H9 (cell line): ENCODE results near the gene GJB5. TPM values are rescaled to one million over a fixed set of nuclear protein-coding genes. Genes with fewer than 3 reads are reported as not detected.

Source experiments
- DNase-seq: peaks from one replicate; pipeline ENCODE4 v3.0.0-alpha.2; 2017
- H2AFZ ChIP-seq: one replicate; pipeline ENCODE4 v1.6.1; 2013; ENCODE audit warnings: mild to moderate bottlenecking, low read length, control low read depth, moderate library complexity
- H2AK5ac ChIP-seq: 2 replicates; pipeline ENCODE4 v1.6.1; 2013; ENCODE audit warnings: low read length, control low read depth, mixed read lengths; ENCODE audit not compliant: insufficient read length
- H2BK120ac ChIP-seq: one replicate; pipeline ENCODE4 v1.6.1; 2013; ENCODE audit warnings: low read depth, mild to moderate bottlenecking, low read length, control low read depth, inconsistent platforms; ENCODE audit not compliant: poor library complexity, severe bottlenecking
- H2BK12ac ChIP-seq: 2 replicates; pipeline ENCODE4 v1.6.1; 2013; ENCODE audit warnings: low read length, control low read depth, mixed read lengths, low read depth; ENCODE audit not compliant: insufficient read length
- H2BK15ac ChIP-seq: 2 replicates; pipeline ENCODE4 v1.6.1; 2013; ENCODE audit warnings: low read depth, low read length, control low read depth
- H2BK20ac ChIP-seq: one replicate; pipeline ENCODE4 v1.6.1; 2013; ENCODE audit warnings: low read depth, mild to moderate bottlenecking, low read length, control low read depth, inconsistent platforms; ENCODE audit not compliant: poor library complexity, severe bottlenecking
- H2BK5ac ChIP-seq: 2 replicates; pipeline ENCODE4 v1.6.1; 2013; ENCODE audit warnings: low read length, control low read depth, mixed read lengths; ENCODE audit not compliant: insufficient read length
- H3K14ac ChIP-seq: 2 replicates; pipeline ENCODE4 v1.6.1; 2013; ENCODE audit warnings: low read length, control low read depth; ENCODE audit not compliant: insufficient read depth
- H3K18ac ChIP-seq: 2 replicates; pipeline ENCODE4 v1.6.1; 2013; ENCODE audit warnings: low read depth, mild to moderate bottlenecking, mixed read lengths, low read length, control low read depth; ENCODE audit not compliant: insufficient read length
- H3K23ac ChIP-seq: 2 replicates; pipeline ENCODE4 v1.6.1; 2013; ENCODE audit warnings: low read length, control low read depth, mixed read lengths, low read depth; ENCODE audit not compliant: insufficient read length
- H3K23me2 ChIP-seq: 2 replicates; pipeline ENCODE4 v1.6.1; 2013; ENCODE audit warnings: low read depth, mild to moderate bottlenecking, mixed read lengths, low read length, control low read depth; ENCODE audit not compliant: insufficient read length, poor library complexity, severe bottlenecking
- H3K27ac ChIP-seq: 2 replicates; pipeline ENCODE4 v1.5.1; 2013; ENCODE audit warnings: low read length, control low read depth, mixed read lengths, low read depth; ENCODE audit not compliant: insufficient read length
- H3K27me3 ChIP-seq: 2 replicates; pipeline ENCODE4 v1.6.1; 2013; ENCODE audit warnings: low read length, control low read depth, inconsistent platforms; ENCODE audit not compliant: insufficient read depth
- H3K4ac ChIP-seq: 2 replicates; pipeline ENCODE4 v1.6.1; 2013; ENCODE audit warnings: low read depth, mild to moderate bottlenecking, control low read depth, inconsistent platforms, low read length, moderate library complexity
- H3K4me1 ChIP-seq: 2 replicates; pipeline ENCODE4 v1.6.1; 2013; ENCODE audit warnings: low read length, control low read depth, inconsistent platforms; ENCODE audit not compliant: insufficient read depth
- H3K4me2 ChIP-seq: 2 replicates; pipeline ENCODE4 v1.6.1; 2013; ENCODE audit warnings: low read length, control low read depth, mixed read lengths; ENCODE audit not compliant: insufficient read length, insufficient read depth
- H3K56ac ChIP-seq: 2 replicates; pipeline ENCODE4 v1.6.1; 2013; ENCODE audit warnings: low read depth, mild to moderate bottlenecking, mixed read lengths, low read length, control low read depth; ENCODE audit not compliant: insufficient read length
- H3K79me1 ChIP-seq: 2 replicates; pipeline ENCODE4 v1.6.1; 2013; ENCODE audit warnings: low read depth, mild to moderate bottlenecking, moderate library complexity, low read length, control low read depth, inconsistent platforms; ENCODE audit not compliant: insufficient read depth, poor library complexity, severe bottlenecking
- H3K79me2 ChIP-seq: 2 replicates; pipeline ENCODE4 v1.6.1; 2013; ENCODE audit warnings: low read length, control low read depth, inconsistent platforms; ENCODE audit not compliant: insufficient read depth
- H3K9ac ChIP-seq: 2 replicates; pipeline ENCODE4 v1.6.1; 2013; ENCODE audit warnings: low read length, control low read depth, mixed read lengths; ENCODE audit not compliant: insufficient read length; ENCODE audit errors: extremely low read depth
- H3K9me3 ChIP-seq: one replicate; pipeline ENCODE4 v1.6.1; 2013; ENCODE audit warnings: low read depth, low read length, inconsistent platforms; ENCODE audit not compliant: control insufficient read depth
- H3T11ph ChIP-seq: one replicate; pipeline ENCODE4 v1.6.1; 2013; ENCODE audit warnings: mild to moderate bottlenecking, low read length, control low read depth, inconsistent platforms
- H4K20me1 ChIP-seq: one replicate; pipeline ENCODE4 v1.6.1; 2013; ENCODE audit not compliant: control insufficient read depth, insufficient read length, insufficient read depth
- H4K5ac ChIP-seq: 2 replicates; pipeline ENCODE4 v1.6.1; 2013; ENCODE audit warnings: low read depth, mild to moderate bottlenecking, mixed read lengths, low read length, control low read depth; ENCODE audit not compliant: insufficient read length
- H4K8ac ChIP-seq: replicated peaks from 2 replicates; pipeline ENCODE4 v1.6.1; 2013; ENCODE audit warnings: low read length, control low read depth, mixed read lengths, low read depth; ENCODE audit not compliant: insufficient read length
- H4K91ac ChIP-seq: 2 replicates; pipeline ENCODE4 v1.6.1; 2013; ENCODE audit warnings: low read depth, mild to moderate bottlenecking, moderate library complexity, mixed read lengths, low read length, control low read depth; ENCODE audit not compliant: insufficient read length
- H3K27ac Mint-ChIP-seq, 3 experiments: 2 replicates in 2 of 3; 3 replicates in 1 of 3; pipeline ENCODE4 v1.8.0; 2020 to 2021; ENCODE audit warnings: mixed read lengths in 3 of 3, mild to moderate bottlenecking in 1 of 3, moderate library complexity in 1 of 3
- H3K27me3 Mint-ChIP-seq: 2 replicates; pipeline ENCODE4 v1.8.0; 2021; ENCODE audit warnings: low read depth, mild to moderate bottlenecking, moderate library complexity, mixed read lengths
- H3K36me3 Mint-ChIP-seq, 3 experiments: 2 replicates in 2 of 3; 3 replicates in 1 of 3; pipeline ENCODE4 v1.8.0; 2020 to 2021; ENCODE audit warnings: low read depth in 3 of 3, mixed read lengths in 3 of 3; ENCODE audit not compliant: insufficient read depth in 1 of 3
- H3K4me1 Mint-ChIP-seq, 2 experiments: 2 replicates each; pipeline ENCODE4 v1.8.0; 2020; ENCODE audit warnings: mixed read lengths in 2 of 2
- H3K4me3 Mint-ChIP-seq, 2 experiments: 2 replicates in 1 of 2; 3 replicates in 1 of 2; pipeline ENCODE4 v1.8.0; 2020 to 2021; ENCODE audit warnings: mild to moderate bottlenecking in 2 of 2, mixed read lengths in 2 of 2, moderate library complexity in 1 of 2
- H3K9me3 Mint-ChIP-seq, 2 experiments: 2 replicates in 1 of 2; 3 replicates in 1 of 2; pipeline ENCODE4 v1.8.0; 2020; ENCODE audit warnings: mild to moderate bottlenecking in 2 of 2, mixed read lengths in 2 of 2, moderate library complexity in 1 of 2
- WGBS: extraction: QIAGEN DNeasy Blood & Tissue Kit; methylation state at CpG from one replicate; pipeline ENCODE4 v1.1.7; 2013; ENCODE audit warnings: missing lambda C conversion rate, low lambda C conversion rate, mixed read lengths; ENCODE audit not compliant: insufficient read length; ENCODE audit errors: extremely low coverage; 5-methylcytosine and 5-hydroxymethylcytosine counted together
- total RNA-seq: library from RNA; stranded (reverse); gene quantifications from 2 replicates; pipeline ENCODE4 v1.2.1, GENCODE V29; 2021
- TF ChIP-seq, protein P1 (sequence below): fragments of 200-600 bp; sonication (generic); conservative IDR thresholded peaks from 3 replicates; pipeline ENCODE4 v1.8.0; 2021; ENCODE audit warnings: antibody characterized with exemption, mild to moderate bottlenecking

The GJB5 gene
- total RNA-seq, 1 experiment from 2014 or later = 0.22 TPM

DNA sequence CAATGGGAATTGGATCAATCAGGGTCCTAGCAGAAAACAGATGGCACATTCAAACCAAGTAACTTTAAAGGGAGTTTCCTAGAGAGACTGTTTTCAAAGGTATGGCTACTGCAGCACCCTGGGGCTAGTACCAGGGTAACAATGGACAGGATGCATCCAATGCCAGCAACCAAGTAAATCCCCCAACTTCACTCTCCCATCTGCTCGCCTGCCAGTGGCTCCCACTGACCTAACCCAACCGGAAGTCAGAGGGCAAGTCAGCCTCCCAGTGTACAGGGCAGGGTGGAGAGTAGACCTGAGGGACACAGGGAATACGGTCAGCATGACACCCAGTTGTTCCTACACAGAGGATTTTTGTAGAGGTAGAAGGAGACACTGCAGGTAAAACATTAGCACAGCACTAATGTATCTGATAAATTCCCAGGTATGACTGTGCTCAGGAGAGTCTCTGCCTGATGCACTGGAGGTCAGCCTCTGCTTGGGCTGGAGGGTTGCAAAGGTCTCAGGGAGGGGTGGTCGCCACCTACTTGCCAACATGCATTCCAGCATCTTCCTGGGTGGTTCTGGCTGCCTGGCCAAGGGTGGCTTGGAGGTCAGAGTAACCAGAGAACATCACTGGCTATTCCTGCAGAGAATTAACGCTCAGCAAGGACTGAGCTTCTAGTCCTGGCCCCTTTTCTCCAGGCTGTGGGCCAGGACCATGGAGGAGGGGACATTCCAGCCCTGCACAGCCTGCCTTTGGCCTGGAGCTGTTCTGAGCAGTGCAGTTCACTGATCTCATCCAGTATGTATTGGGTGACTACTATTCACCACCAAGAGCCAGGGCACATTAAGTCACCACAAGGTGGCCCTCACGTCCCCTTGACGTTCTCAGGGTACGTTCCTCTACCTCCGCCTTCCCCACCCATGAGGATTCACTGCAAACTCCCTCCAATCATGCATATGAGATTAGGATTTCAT is 32.9 kb downstream of the GJB5 start:
- Histone ChIP-seq H2AK5ac (no peak overlapping the region), H4K5ac (no peak overlapping the region), H4K91ac (no peak overlapping the region), H4K8ac (no peak overlapping the region), H2BK15ac (no peak overlapping the region), H3K56ac (no peak overlapping the region), H3K23ac (no peak overlapping the region), H3K4ac (no peak overlapping the region), H3K14ac (no peak overlapping the region), H3K27ac (no peak overlapping the region), H2BK5ac (no peak overlapping the region), H4K20me1 (no peaks in the 10 kb centered on the region), H3T11ph (no peak overlapping the region), H3K18ac (no peak overlapping the region), H3K79me2 (no peaks in the 10 kb centered on the region), H3K4me1 (0 out of 2 replicates have a peak, but pooled peaks cover 3% of the 10 kb centered on the region), H2BK12ac (no peak overlapping the region), H3K9ac (no peak overlapping the region), H3K23me2 (no peaks in the 10 kb centered on the region), H2BK20ac (no peak overlapping the region), H2BK120ac (no peak overlapping the region), H3K9me3 (no peaks in the 10 kb centered on the region), H2AFZ (no peak overlapping the region), H3K4me2 (no peak overlapping the region), H3K27me3 (no peaks in the 10 kb centered on the region; the same call in 1 of the 2 replicates), H3K79me1 (no peaks in the 10 kb centered on the region)
- Mint-ChIP-seq H3K4me3 (no peak overlapping the region), H3K27ac (no peak overlapping the region), H3K36me3 (no peaks in the 10 kb centered on the region; a peak in 1 of 7 replicates), H3K4me1 (peaks cover 12 to 14% of the 10 kb centered on the region in 2 experiments), H3K9me3 (no peaks in the 10 kb centered on the region; a peak in 1 of 5 replicates), H3K27me3 (peaks cover 33% of the 10 kb centered on the region)
- no CpG with 5 or more reads among the region's 9 CpGs for WGBS
- TF ChIP-seq, protein P1, sequence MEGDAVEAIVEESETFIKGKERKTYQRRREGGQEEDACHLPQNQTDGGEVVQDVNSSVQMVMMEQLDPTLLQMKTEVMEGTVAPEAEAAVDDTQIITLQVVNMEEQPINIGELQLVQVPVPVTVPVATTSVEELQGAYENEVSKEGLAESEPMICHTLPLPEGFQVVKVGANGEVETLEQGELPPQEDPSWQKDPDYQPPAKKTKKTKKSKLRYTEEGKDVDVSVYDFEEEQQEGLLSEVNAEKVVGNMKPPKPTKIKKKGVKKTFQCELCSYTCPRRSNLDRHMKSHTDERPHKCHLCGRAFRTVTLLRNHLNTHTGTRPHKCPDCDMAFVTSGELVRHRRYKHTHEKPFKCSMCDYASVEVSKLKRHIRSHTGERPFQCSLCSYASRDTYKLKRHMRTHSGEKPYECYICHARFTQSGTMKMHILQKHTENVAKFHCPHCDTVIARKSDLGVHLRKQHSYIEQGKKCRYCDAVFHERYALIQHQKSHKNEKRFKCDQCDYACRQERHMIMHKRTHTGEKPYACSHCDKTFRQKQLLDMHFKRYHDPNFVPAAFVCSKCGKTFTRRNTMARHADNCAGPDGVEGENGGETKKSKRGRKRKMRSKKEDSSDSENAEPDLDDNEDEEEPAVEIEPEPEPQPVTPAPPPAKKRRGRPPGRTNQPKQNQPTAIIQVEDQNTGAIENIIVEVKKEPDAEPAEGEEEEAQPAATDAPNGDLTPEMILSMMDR = peak; percentile 70
- peak; percentile 60 for DNase-seq
